Endothelial cell of umbilical vein (primary cell): ENCODE measurements around the gene BTK. TPM values are rescaled to one million over a fixed set of nuclear protein-coding genes. Genes with fewer than 3 reads are reported as not detected.

Experiments
- BruUV-seq: library from RNA; stranded (reverse); fragments of 400-500 nt; replicated peaks from 2 replicates; lab custom pipeline; 2021; lab: Mats Ljungman, UMichigan
- CTCF ChIA-PET: fragments of 300-600, 350-600 bp; sonication (Branson Sonifier 250); formaldehyde crosslinking; loops from one replicate; lab custom pipeline; 2021; ENCODE audit warnings: antibody characterized with exemption, inconsistent platforms; lab: Charles Lee
- POLR2A ChIA-PET: fragments of 300-600, 350-600 bp; sonication (Branson Sonifier 250); formaldehyde crosslinking; loops from one replicate; lab custom pipeline; 2021; ENCODE audit warnings: antibody characterized with exemption, inconsistent platforms; lab: Charles Lee
- DNase-seq: peaks from one replicate; pipeline ENCODE4 v3.0.0-alpha.2; 2011; ENCODE audit warnings: low read depth, low spot score
- FAIRE-seq: peaks from 2 replicates; lab custom pipeline; 2011; peaks lifted over from hg19 to GRCh38; lab: Jason Lieb, UNC
- H2AFZ ChIP-seq: 2 replicates; pipeline ENCODE4 v1.6.0; 2012; ENCODE audit warnings: low read depth, low read length, control low read depth, inconsistent platforms
- H3K27ac ChIP-seq: 2 replicates; pipeline ENCODE4 v1.5.1; 2011; ENCODE audit warnings: low read depth, mild to moderate bottlenecking, control low read depth, low read length, moderate library complexity; ENCODE audit not compliant: insufficient read depth
- H3K27me3 ChIP-seq, 2 experiments: 2 replicates each; pipeline versions ENCODE4 v1.6.0 to v1.6.1; 2011; ENCODE audit warnings: low read length in 2 of 2, mixed read lengths in 1 of 2; ENCODE audit not compliant: control insufficient read depth in 2 of 2, insufficient read depth in 2 of 2
- H3K36me3 ChIP-seq, 2 experiments: 2 replicates in 1 of 2; 3 replicates in 1 of 2; pipeline ENCODE4 v1.5.1; 2011; ENCODE audit warnings: low read length in 2 of 2, mild to moderate bottlenecking in 1 of 2, moderate library complexity in 1 of 2; ENCODE audit not compliant: control insufficient read depth in 2 of 2, insufficient read depth in 2 of 2; ENCODE audit errors: extremely low read depth in 1 of 2
- H3K4me1 ChIP-seq: 3 replicates; pipeline ENCODE4 v1.5.1; 2011; ENCODE audit warnings: mild to moderate bottlenecking, low read length; ENCODE audit not compliant: control insufficient read depth, insufficient read depth; ENCODE audit errors: extremely low read depth
- H3K4me2 ChIP-seq: 2 replicates; pipeline ENCODE4 v1.6.1; 2011; ENCODE audit warnings: low read length, control low read depth, mixed read lengths; ENCODE audit not compliant: insufficient read depth
- H3K4me3 ChIP-seq, 3 experiments: fragments of 200-600 bp in 1 of 3; sonication (generic), shearing (Covaris generic) in 1 of 3; replicated peaks in 1 of 3; 2 replicates each; pipeline ENCODE4 v1.5.1; 2011 to 2016; ENCODE audit warnings: control low read depth in 3 of 3, low read length in 3 of 3, mild to moderate bottlenecking in 2 of 3, inconsistent platforms in 1 of 3, low read depth in 1 of 3, moderate library complexity in 1 of 3; ENCODE audit not compliant: insufficient read depth in 1 of 3
- H3K79me2 ChIP-seq: 2 replicates; pipeline ENCODE4 v1.6.0; 2012; ENCODE audit warnings: low read length, inconsistent platforms; ENCODE audit not compliant: control insufficient read depth, insufficient read depth
- H3K9ac ChIP-seq: replicated peaks from 2 replicates; pipeline ENCODE3; 2011; ENCODE audit warnings: low read length, control low read depth; ENCODE audit not compliant: insufficient read depth; ENCODE audit errors: extremely low read depth
- H3K9me1 ChIP-seq: replicated peaks from 3 replicates; pipeline ENCODE4 v1.6.0; 2011; ENCODE audit warnings: mild to moderate bottlenecking, low read length; ENCODE audit not compliant: control insufficient read depth, insufficient read depth; ENCODE audit errors: extremely low read depth
- H3K9me3 ChIP-seq: replicated peaks from 2 replicates; pipeline ENCODE4 v1.5.1; 2012; ENCODE audit warnings: low read length, inconsistent platforms; ENCODE audit not compliant: control insufficient read depth, insufficient read depth
- H4K20me1 ChIP-seq: replicated peaks from 2 replicates; pipeline ENCODE3; 2011; ENCODE audit warnings: mild to moderate bottlenecking, low read length; ENCODE audit not compliant: control insufficient read depth, insufficient read depth; ENCODE audit errors: extremely low read depth
- EZH2 ChIP-seq: IDR thresholded peaks from 2 replicates; pipeline ENCODE4 v1.6.1; 2012; ENCODE audit warnings: borderline replicate concordance, low read depth, mild to moderate bottlenecking, moderate library complexity, low read length, inconsistent platforms; ENCODE audit not compliant: severe bottlenecking
- FOS ChIP-seq: IDR thresholded peaks from 2 replicates; pipeline ENCODE4 v1.6.1; 2011; ENCODE audit warnings: mild to moderate bottlenecking, low read length, moderate library complexity, borderline replicate concordance; ENCODE audit not compliant: insufficient read depth
- GATA2 ChIP-seq: IDR thresholded peaks from 2 replicates; pipeline ENCODE4 v1.7.0; 2011; ENCODE audit warnings: low read depth, mild to moderate bottlenecking, moderate library complexity, mixed read lengths, low read length; ENCODE audit not compliant: insufficient read length, insufficient read depth
- MAX ChIP-seq: IDR thresholded peaks from 2 replicates; pipeline ENCODE4 v1.6.1; 2011; ENCODE audit not compliant: insufficient read depth, insufficient read length
- MYC ChIP-seq: IDR thresholded peaks from one replicate; pipeline ENCODE4 v1.6.1; 2011; ENCODE audit warnings: mild to moderate bottlenecking, low read depth, low read length
- POLR2A ChIP-seq: IDR thresholded peaks from 2 replicates; pipeline ENCODE4 v1.6.1; 2012; ENCODE audit warnings: low read depth, mild to moderate bottlenecking, control low read depth, low read length
- POLR2AphosphoS5 ChIP-seq: IDR thresholded peaks from 2 replicates; pipeline ENCODE4 v1.6.1; 2012; ENCODE audit warnings: low read depth, mild to moderate bottlenecking, control low read depth, low read length, moderate library complexity; ENCODE audit not compliant: insufficient read depth
- dilution Hi-C: fragments of 300-500 bp; cut with MboI; formaldehyde crosslinking; loops from one replicate; pipeline ENCODE4 v1.15.0; 2019; ENCODE audit warnings: low sequenced_read_pairs; ENCODE audit not compliant: extremely low pct_ligation_motif_present
- intact Hi-C: fragments of 100-400 bp; cut with micrococcal nuclease; formaldehyde crosslinking; loops from one replicate; pipeline ENCODE4 v1.10.0; 2022
- polyA plus RNA-seq, 4 experiments: library from polyadenylated mRNA; depleted of rRNA in 3 of 4; stranded (reverse) in 3 of 4; unstranded in 1 of 4; fragments of >200 nt; gene quantifications; 2 replicates each; pipeline versions ENCODE4 v1.2.1 to v1.2.3, GENCODE V29; 2011 to 2012; ENCODE audit warnings: missing spikeins in 1 of 4
- total RNA-seq: library from RNA; stranded (reverse); gene quantifications from 2 replicates; pipeline ENCODE4 v1.2.3, GENCODE V29; 2021

BTK gene
- total and polyA plus RNA-seq, 2 donors (not counting 3 experiments of a cell fraction or from before 2014, with no cell fraction given), result 0.11 to 0.13 TPM

GRCh38 chrX:101388604-101389003 lies 2.6 kb upstream of the BTK start:
- H3K4me2 ChIP-seq, result no peak overlapping the region
- BruUV-seq, result no TSS peak
- H3K4me1 ChIP-seq, result peaks cover 17% of the 10 kb centered on the region
- FAIRE-seq (no peak), DNase-seq (no peak)
- no peaks in the 10 kb centered on the region for H3K9me1 ChIP-seq
- no peaks in the 10 kb centered on the region for H3K27me3 ChIP-seq
- H3K9ac ChIP-seq, result no peak overlapping the region
- POLR2A ChIA-PET, result no interaction called here
- no peak overlapping the region for H3K4me3 ChIP-seq
- dilution Hi-C loops, result no loop called here
- no peaks in the 10 kb centered on the region for H3K36me3 ChIP-seq
- no peaks in the 10 kb centered on the region for H4K20me1 ChIP-seq
- TF ChIP-seq MAX (no peak), MYC (no peak), GATA2 (no peak)
- no peak overlapping the region for H2AFZ ChIP-seq
- CTCF ChIA-PET, result no interaction called here
- H3K9me3 ChIP-seq, result no peaks in the 10 kb centered on the region
- no peak overlapping the region for H3K27ac ChIP-seq
- intact Hi-C loops, result no loop called here
- peaks cover 26% of the 10 kb centered on the region for H3K79me2 ChIP-seq

GRCh38 chrX:101386542-101386885 lies 523 bp upstream of the BTK start:
- no peak overlapping the region for H3K27ac ChIP-seq
- H3K79me2 ChIP-seq, result peaks cover 7% of the 10 kb centered on the region
- TF ChIP-seq MYC (no peak), EZH2 (no peak), POLR2A (no peak), FOS (no peak), POLR2AphosphoS5 (no peak), MAX (no peak)
- H3K4me2 ChIP-seq, result no peak overlapping the region
- no TSS peak for BruUV-seq
- H4K20me1 ChIP-seq, result no peaks in the 10 kb centered on the region
- no peak overlapping the region for H3K9ac ChIP-seq
- H3K9me1 ChIP-seq, result no peaks in the 10 kb centered on the region
- H3K4me1 ChIP-seq, result no peaks in the 10 kb centered on the region
- ChIA-PET POLR2A (no interaction called here), CTCF (no interaction called here)
- dilution Hi-C loops, result no loop called here
- intact Hi-C loops, result no loop called here
- H2AFZ ChIP-seq, result no peak overlapping the region
- no peak overlapping the region for H3K4me3 ChIP-seq
- no peak for FAIRE-seq
- DNase-seq, result no peak
- H3K9me3 ChIP-seq, result no peaks in the 10 kb centered on the region
- no peaks in the 10 kb centered on the region for H3K27me3 ChIP-seq
- H3K36me3 ChIP-seq, result no peaks in the 10 kb centered on the region
